C4-2B (cell line): ENCODE measurements around the gene CLP1.

Source experiments
- CTCF ChIP-seq: fragments of 450-650 bp; conservative IDR thresholded peaks from 2 replicates; pipeline ENCODE4 v1.5.1; 2017; ENCODE audit warnings: mild to moderate bottlenecking
- ZFX ChIP-seq: fragments of 450-650 bp; IDR thresholded peaks from 2 replicates; pipeline ENCODE4 v1.6.1; 2017

GRCh38 chr11:57698843-57699365 is 41.3 kb downstream of the CLP1 start:
- TF ChIP-seq CTCF (no peak), ZFX (no peak)
